LNCAP (cell line): ENCODE measurements around the gene SPTSSA.

Source experiments
- TF ChIP-seq, protein P1 (sequence below): fragments of 450-650 bp; IDR thresholded peaks from 2 replicates; pipeline ENCODE4 v1.5.1; 2017; ENCODE audit warnings: mild to moderate bottlenecking

SPTSSA gene

DNA sequence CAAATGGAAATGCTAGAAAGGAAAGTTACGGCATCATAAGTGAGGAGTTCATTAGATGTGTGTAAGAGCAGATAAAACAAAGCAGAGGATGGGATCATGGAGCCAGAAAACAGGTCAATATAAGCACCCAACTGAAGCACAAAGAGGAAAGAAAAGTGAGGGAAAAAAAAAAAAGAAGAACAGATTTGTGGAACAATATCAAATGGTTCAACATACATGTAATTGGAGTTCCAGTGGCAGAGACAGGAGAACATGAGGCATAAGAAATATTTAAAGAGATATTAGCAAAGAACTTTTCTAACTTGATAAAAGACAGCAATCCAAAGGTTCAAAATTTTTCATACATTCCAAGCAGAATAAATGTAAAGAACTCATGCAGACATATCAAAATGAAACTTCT is 54.1 kb downstream of the SPTSSA start:
- TF ChIP-seq, protein P1, sequence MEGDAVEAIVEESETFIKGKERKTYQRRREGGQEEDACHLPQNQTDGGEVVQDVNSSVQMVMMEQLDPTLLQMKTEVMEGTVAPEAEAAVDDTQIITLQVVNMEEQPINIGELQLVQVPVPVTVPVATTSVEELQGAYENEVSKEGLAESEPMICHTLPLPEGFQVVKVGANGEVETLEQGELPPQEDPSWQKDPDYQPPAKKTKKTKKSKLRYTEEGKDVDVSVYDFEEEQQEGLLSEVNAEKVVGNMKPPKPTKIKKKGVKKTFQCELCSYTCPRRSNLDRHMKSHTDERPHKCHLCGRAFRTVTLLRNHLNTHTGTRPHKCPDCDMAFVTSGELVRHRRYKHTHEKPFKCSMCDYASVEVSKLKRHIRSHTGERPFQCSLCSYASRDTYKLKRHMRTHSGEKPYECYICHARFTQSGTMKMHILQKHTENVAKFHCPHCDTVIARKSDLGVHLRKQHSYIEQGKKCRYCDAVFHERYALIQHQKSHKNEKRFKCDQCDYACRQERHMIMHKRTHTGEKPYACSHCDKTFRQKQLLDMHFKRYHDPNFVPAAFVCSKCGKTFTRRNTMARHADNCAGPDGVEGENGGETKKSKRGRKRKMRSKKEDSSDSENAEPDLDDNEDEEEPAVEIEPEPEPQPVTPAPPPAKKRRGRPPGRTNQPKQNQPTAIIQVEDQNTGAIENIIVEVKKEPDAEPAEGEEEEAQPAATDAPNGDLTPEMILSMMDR = no peak

GRCh38 chr14:34404416-34404815 is 57.6 kb downstream of the SPTSSA start:
- TF ChIP-seq, protein P1 = no peak

GRCh38 chr14:34403646-34404045 is 58.4 kb downstream of the SPTSSA start:
- TF ChIP-seq, protein P1 = no peak

DNA sequence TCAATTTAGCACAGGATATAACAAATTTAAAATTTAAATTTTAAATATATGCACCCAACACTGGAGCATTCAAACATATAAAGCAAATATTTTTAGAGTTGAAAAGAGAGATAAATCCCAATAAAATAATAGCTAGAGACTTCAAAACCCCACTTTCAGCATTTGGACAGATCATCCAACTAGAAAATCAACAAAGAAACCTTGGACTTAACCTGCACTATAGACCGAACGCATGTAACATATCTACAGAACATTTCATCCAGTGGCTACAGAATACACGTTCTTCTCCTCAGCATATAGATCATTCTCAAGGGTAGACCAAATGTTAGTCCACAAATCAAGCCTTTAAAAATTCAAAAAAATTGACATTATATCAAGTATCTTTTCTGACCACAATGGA is 64.0 kb downstream of the SPTSSA start:
- TF ChIP-seq, protein P1 = no peak

DNA sequence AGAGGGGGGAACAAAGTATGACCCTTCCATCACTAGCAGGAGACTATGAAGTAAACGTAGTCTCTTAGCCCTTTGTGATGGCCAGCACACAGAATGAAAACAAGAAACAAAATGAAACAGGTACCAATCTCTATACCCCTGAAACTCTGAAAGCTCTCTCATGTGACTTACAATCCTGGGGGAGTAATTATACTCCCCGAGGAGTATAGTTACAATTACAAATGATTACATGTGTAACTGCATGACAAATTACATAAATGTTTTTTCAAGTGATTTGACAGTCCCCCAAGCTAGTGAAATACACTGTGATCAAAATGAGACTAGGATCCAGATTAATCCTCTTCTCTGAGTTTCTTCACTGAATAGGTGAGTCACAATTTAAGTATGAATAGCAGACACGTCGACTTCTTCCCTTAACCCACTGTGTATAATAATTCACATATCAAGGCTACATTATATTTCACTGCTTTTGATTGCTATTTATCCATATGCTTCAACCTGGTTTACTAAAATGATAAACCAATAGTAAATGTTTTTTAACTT is 74.0 kb downstream of the SPTSSA start:
- TF ChIP-seq, protein P1 = no peak

DNA sequence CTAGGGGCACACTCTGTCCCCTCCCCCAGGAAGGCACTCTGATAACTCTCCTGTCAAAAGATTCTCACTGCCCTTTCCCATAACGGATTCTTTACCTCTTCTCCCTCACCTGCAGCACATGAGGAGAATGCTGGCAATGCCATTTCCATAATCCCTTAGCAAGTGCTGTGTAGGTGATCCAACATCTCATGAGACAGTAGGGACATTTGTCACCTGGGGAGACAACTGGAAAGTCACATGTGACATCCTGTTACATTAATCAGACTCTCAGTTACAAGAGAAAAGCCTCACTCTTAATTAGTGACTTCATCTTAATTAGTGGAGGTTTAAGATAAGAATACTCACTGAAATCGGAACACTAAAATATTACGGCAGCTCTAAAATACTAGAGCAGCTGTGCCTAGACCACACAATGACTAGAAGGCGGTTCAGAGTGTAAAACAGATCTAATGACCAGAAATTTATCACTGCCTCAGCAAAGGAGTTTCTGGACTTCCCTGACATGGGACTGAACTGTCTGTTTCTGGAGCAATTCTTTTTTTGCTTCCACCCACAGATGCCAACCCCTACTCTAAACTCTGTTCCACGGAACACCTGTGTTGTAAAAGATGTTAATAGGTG is 75.1 kb downstream of the SPTSSA start:
- TF ChIP-seq, protein P1 = no peak

DNA sequence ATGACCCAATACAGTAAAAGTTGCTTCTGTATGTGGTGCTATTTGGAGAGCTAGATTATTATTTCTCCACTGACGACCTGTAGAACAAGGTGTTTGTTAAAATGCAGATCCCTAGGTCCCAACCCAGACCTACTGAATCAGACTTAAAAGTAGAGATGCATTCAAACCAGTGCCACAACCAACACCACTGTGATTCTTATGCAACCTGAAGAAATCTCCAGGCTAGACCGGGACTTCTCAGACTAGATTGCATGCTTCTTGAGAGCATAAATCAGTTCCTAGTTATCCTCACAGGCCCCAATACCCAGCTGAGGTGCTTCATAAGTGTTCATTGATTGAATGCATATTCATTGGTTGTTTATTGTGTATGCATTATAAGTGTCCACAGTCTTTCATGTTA is 78.2 kb downstream of the SPTSSA start:
- TF ChIP-seq, protein P1 = no peak
